Activated naive CD4-positive, alpha-beta T cell treated with anti-CD3 and anti-CD28 coated beads, Interleukin-2, amount 50 U/mL, for 72 hours (primary cell): ENCODE measurements around the gene GNG4. TPM values are rescaled to one million over a fixed set of nuclear protein-coding genes. Genes with fewer than 3 reads are reported as not detected.
A peak's percentile ranks its signal among the peaks of the same experiment; 100 is the strongest.
"Not testable (repeated sequence)": the region's sequence is repeated elsewhere in the genome, so short reads cannot be mapped to it uniquely, and the experiment has no call there.

Experiments used
- ATAC-seq, 2 donors: fragments of 150-1000 bp; cut with Tn5 transposase; 2 replicates each; pipeline ENCODE4 v1.10.0; 2021; ENCODE audit warnings: mild to moderate bottlenecking in 2 of 2, moderate library complexity in 2 of 2
- DNase-seq, 2 donors: peaks; one replicate each; pipeline ENCODE4 v3.0.0; 2021 to 2022; ENCODE audit warnings: low spot score in 2 of 2
- H3K27ac Mint-ChIP-seq, 2 donors: one replicate each; pipeline ENCODE4 v1.8.0; 2022; ENCODE audit warnings: mild to moderate bottlenecking in 2 of 2, mixed read lengths in 2 of 2
- H3K36me3 Mint-ChIP-seq, 2 donors: one replicate each; pipeline ENCODE4 v1.8.0; 2022; ENCODE audit warnings: mixed read lengths in 2 of 2
- H3K9me3 Mint-ChIP-seq, 2 donors: one replicate each; pipeline ENCODE4 v1.8.0; 2022; ENCODE audit warnings: mixed read lengths in 2 of 2
- total RNA-seq, 2 donors: library from RNA; stranded (reverse); gene quantifications; one replicate each; pipeline ENCODE4 v1.2.3, GENCODE V29; 2022

GNG4 gene
- total RNA-seq, 2 donors from 2014 or later, result 0.70 to 0.75 TPM

DNA sequence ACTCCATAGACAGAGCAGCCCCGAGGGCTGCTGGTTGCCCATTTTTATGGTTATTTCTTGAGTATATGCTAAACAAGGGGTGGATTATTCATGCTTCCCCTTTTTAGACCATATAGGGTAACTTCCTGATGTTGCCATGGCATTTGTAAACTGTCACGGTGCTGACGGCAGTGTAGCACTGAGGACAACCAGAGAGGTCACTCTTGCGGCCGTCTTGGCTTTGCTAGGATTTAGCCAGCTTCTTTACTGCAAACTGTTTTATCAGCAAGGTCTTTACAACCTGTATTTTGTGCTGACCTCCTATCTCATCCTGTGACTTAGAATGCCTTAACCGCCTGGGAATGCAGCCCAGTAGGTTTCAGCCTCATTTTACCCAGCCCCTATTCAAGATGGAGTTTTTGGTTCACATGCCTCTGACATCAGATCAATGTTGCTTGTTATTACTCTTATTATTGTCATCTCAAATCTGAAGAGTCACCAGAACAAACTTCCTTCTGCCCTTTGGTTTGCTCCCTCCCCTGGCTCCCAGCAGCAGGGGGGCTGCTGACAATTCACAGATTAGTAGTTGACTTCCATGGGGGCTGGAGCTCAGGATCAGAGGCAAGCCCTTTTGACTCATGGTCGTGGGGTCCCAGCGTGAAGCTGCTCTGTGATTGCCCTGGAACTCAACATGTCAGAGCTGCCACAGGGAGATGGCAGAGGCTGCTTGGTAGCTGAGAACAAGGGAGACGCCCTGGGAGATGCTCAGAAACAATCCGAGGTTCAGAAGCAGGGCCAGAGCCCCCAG is 103.0 kb downstream of the GNG4 start:
- not testable (repeated sequence) for H3K9me3 Mint-ChIP-seq, H3K27ac Mint-ChIP-seq, ATAC-seq, H3K36me3 Mint-ChIP-seq, DNase-seq

DNA sequence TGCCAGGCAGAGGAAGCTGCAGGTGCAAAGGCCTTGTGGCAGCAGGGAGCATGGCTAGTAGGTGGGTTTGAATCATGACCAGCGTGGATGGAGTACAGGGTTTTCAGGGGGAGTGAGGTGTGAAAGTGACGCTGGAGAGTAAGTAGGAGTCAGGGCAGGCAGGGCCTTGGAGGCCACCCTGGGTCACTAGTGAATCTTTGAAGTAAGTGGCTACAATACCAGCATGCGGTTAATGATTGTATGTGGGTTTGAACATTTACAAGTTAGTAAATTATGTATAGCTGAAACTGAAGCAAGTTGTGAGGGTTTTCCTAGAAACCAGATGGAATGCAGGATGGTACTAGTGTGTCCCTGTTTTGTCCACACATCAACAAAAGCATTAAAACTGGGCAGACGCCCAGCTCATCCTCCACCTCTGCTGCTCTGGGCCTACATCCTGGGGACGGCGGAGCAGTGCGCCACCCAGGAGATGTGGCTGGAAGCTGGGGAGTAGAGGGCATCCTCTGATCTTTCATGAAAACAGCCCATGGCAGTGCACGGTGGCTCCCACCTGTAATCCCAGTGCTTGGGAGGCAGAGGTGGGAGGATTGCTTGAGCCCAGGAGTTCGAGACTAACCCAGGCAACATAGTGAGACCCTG is 104.2 kb downstream of the GNG4 start:
- DNase-seq, result no peak
- Mint-ChIP-seq H3K36me3 (no peaks in the 10 kb centered on the region), H3K9me3 (no peaks in the 10 kb centered on the region), H3K27ac (no peak overlapping the region)
- no peak for ATAC-seq

DNA sequence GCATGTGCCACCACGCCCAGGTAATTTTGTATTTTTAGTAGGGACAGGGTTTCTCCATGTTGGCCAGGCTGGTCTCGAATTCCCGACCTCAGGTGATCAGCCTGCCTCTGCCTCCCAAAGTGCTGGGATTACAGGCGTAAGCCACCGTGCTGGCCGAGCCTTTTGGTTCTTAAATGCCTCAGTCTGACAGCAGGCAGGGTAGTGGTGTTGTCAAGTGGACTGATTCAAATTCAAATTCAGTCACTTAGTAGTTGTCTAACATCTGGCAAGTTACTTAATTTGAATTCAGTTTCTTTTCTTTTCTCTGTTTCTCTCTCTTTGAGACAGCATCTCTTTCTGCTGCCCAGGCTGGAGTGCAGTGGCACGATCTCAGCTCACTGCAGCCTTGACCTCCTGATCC is 106.7 kb downstream of the GNG4 start:
- H3K27ac Mint-ChIP-seq, H3K36me3 Mint-ChIP-seq, H3K9me3 Mint-ChIP-seq, DNase-seq, ATAC-seq: not testable (repeated sequence)

DNA sequence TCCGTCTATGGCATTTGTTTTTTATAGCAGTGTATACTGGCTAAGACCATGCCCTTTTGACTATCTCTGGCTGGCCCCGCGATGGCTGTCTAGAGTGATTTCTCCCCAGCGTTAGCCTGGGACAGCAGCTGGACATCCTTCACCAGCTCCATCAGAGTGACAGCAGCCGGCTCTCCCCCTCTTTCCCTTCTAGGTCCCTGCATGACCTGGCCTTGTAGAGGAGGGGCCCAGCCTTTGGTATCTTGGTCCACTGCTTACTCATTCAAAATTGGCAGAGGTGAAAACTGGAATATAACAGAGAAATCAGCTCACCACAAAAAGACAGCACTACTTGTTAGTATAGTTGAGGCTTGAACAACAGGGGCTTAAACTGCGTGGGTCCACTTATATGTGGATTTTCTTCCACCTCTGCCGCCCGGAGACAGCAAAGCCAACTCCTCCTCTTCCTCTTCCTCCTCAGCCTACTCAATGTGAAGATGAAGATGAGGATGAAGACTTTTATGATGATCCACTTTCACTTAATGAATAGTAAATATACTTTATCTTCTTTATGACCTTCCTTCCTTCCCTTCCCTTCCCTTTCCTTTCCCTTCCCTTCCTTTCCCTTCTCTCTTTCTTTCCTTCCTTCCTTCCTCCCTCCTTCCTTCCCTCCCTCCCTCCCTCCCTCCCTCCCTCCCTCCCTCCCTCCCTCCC is 116.0 kb downstream of the GNG4 start:
- no peak for ATAC-seq
- Mint-ChIP-seq H3K9me3 (no peaks in the 10 kb centered on the region), H3K36me3 (no peaks in the 10 kb centered on the region), H3K27ac (no peak overlapping the region)
- no peak for DNase-seq

DNA sequence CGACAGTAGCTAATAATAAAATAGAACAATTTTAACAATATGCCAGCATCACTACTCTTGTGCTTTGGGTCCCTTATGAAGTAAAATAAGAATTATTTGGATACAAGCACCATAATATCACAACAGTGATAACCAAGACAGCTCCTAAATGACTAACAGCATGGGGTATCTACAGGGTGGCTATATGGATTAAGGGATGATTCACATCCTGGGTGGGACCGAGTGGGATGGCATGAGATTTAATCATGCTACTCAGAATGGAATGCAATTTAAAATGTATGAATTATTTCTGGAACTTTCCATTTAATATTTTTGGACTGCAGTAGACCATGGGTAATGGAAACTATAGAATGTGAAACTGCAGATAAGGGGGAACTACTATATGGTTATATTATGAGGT is 117.2 kb downstream of the GNG4 start:
- ATAC-seq, result no peak
- DNase-seq, result no peak
- H3K36me3 Mint-ChIP-seq, result no peaks in the 10 kb centered on the region
- H3K9me3 Mint-ChIP-seq, result no peaks in the 10 kb centered on the region
- no peak overlapping the region for H3K27ac Mint-ChIP-seq

DNA sequence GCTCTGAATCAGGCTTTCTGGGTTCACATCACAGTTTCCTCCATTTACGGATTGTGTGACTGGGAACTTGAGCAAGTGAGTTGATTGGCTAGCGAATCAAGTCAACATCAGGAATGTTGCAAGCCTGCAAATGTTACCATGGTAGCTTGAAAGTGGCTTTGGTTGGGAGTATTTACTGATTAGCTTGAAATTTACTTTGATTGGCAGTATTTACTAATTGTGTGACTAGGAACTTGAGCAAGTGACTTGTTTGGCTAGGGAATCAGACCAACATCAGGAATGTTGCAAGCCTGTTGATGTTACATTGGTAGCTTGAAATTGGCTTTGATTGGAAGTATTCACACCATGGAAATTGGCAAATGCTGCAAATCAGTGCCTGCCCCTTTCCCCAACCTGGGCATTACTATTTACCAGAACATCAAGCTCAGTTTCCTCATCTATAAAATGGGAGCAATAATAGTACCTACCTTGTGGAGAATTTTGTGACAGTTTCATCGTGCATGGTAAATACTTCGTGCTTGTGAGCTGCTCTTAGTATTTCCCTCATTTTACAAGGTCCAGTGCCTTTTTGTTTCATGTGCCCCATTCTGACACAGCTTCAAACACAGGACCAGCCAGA is 122.3 kb downstream of the GNG4 start:
- Mint-ChIP-seq H3K9me3 (no peaks in the 10 kb centered on the region), H3K27ac (no peak overlapping the region), H3K36me3 (no peaks in the 10 kb centered on the region)
- ATAC-seq (no peak), DNase-seq (no peak)

DNA sequence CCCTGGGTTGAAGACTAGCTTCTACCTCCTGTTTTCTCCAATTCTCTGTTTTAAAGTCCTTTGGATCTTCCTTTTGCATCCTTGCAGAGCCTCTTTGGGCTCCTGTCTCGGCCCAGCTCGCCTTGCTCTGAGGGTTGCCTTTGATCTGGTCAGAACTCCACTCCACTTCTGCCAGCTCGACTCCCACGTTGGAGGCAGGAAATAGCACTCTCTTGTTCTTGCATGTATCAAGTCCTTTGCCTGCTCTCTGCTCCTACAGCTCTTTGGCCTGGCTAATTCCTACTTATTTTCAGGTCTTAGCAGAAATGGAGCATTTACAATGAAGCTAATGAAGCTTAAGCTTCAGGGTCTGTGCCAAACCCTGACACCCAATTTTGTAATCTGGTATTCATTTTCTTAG is 124.3 kb downstream of the GNG4 start:
- Mint-ChIP-seq H3K36me3 (no peaks in the 10 kb centered on the region), H3K9me3 (no peaks in the 10 kb centered on the region), H3K27ac (no peak overlapping the region)
- no peak for DNase-seq
- ATAC-seq, result no peak

DNA sequence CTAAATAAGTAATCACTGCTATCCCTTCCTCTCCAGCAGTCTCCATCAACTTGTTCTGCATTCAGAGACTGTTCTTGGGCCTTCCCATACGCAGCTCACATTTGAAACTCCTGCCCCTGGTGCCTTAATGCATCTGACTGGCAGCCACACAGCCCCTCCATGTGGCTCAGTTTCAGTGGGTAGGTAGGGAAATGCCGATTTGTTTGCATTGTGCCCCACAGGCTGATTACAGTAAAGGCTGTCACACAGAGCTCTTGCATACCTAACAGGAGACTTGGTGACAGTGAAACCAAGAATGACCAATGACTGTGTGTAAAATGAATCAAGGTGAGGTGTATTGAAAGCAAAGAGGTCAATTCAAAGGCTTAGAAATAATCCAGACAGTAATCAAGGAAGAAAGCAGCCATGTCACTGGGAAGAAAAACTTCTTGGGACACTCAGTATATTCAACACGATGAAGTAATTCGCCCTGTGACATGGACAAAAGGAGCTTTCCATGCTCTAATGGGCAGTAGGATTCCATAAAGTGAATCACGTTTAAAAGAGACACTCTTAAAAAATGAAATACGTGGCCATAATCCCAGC is 132.6 kb downstream of the GNG4 start:
- DNase-seq (no peak), ATAC-seq (peak; percentile 28 to 45)
- H3K9me3 Mint-ChIP-seq, result no peaks in the 10 kb centered on the region
- no peak overlapping the region for H3K27ac Mint-ChIP-seq
- no peaks in the 10 kb centered on the region for H3K36me3 Mint-ChIP-seq

DNA sequence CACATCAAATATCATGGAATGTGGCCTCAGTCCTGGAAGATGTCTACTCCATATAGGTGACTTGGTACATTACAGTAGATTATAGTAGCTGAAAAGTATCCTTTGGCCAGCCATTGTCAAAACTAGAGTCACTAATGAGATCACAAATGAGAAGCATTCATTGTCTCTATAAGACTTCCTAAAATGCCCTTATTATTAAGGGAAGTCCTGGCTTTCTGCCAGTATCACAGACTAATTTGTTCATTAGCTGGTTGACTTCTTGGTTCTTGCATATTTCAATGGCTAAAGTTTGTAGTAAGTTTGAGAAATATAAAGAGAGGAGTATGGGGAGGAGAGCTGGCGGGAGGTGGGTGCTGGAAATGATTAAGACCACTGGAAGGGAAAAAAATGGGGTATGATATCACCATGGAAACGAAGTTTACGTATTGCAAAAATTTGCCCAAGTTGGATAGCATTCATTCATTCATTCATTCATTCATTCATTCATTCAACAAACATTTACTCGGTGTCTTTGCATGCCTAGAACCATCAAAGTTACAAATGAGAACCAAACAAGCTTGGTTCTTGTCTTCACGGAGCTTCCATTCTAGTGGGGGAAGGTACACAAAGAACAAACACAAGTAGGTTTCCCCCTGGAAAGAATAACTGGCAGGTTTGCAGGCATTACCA is 133.6 kb downstream of the GNG4 start:
- H3K36me3 Mint-ChIP-seq, result no peaks in the 10 kb centered on the region
- ATAC-seq, result no peak
- no peak for DNase-seq
- H3K27ac Mint-ChIP-seq, result no peak overlapping the region
- no peaks in the 10 kb centered on the region for H3K9me3 Mint-ChIP-seq

DNA sequence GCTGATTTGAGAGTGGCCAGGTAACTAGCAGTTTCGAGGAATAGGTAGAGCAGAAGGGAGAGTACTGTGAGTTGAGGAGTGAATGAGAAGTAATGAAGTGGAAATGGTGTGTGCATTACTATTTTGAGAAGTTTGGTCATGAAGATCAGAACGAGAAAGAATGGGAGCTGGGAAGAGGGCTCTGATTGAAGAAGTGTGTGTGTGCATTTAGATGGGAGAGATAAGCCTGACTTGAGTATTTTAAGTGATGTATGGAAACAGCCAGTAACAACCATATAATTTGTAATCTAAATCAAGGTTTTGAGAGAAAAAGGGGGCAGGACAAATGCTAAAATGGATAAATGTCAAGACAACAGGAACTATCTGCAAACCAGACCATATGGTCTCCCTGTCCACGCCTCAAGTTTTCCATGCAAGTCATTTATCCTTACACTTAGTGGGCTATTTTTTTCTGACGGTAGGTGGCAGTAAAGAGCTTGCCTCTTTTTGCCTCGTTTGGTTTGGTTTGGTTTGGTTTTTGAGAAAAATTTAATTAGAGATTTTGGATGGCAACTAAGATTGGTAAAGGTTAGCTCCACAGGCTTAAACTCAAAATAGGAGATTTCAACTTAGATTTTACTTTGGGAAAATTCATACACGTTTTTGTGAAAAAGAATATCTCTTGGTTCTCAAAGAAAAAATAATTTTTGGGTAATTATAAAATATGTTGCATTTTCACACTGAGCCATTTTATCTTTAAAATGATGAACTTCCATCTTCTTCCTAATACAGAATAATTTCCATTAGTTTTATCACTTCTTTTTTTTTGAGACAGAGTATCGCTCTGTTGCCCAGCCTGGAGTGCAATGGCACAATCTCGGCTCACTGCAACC is 135.9 kb downstream of the GNG4 start:
- Mint-ChIP-seq H3K36me3 (no peaks in the 10 kb centered on the region), H3K27ac (no peak overlapping the region), H3K9me3 (no peaks in the 10 kb centered on the region)
- DNase-seq (peak in 1 of 2 donors; percentile 67), ATAC-seq (peak; percentile 58 to 80)

DNA sequence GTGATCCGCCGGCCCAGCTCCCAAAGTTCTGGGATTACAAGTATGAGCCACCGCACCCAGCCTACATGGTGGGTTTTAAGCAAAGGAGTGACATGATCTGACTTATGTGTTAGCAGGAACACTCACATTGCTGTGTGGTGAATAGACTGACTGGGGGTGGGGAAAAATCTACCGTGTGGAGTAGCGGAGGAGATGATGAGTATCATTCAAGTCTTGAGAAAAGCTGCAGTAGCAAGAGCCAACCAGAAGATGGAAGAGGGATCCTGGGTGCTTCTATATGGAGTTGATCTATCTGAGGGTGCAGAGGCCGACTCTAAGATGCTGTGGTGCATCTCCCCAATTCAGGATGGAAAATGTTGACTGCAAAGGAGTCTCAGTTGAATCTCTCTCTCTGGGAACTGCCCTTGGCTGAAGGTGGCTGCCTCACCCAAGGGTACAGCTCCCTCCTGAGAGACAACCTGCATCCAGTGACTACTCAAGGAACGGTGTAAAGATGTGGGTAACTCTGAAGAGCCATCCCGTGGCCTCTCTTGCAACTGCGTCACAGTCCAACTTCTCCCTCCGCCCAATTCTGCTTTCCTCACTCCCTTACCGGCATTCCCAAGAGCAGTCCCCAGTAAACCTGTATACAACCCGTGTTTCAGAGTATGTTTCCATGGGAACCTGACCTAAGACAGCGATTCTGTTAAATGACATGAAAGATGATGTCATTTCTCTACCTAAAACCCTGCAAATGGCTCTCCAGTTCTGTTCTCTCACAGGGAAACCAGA is 137.9 kb downstream of the GNG4 start:
- no peak for DNase-seq
- ATAC-seq, result peak in 1 of 2 donors; percentile 26
- no peaks in the 10 kb centered on the region for H3K9me3 Mint-ChIP-seq
- H3K36me3 Mint-ChIP-seq, result no peaks in the 10 kb centered on the region
- H3K27ac Mint-ChIP-seq, result no peak overlapping the region

DNA sequence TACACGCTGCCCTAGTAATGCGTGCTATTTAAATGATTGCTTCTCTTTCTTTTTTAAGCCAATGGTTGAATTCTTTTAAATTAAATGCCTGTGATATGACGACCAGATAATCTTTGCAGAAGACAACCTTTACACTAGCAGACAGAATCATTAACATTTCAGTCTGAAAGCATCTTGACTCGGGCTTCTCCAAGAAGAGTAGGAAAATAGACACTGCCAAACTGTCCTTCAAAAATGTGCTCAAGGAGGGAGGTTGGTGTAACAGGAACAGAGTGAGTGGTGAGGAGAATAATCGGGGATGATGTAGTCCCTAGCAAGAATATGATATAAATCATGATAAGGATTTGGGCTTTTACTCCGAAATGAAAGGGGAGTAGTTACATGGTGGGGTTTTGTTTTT is 138.8 kb downstream of the GNG4 start:
- no peak for DNase-seq
- Mint-ChIP-seq H3K36me3 (no peaks in the 10 kb centered on the region), H3K27ac (no peak overlapping the region), H3K9me3 (no peaks in the 10 kb centered on the region)
- no peak for ATAC-seq

DNA sequence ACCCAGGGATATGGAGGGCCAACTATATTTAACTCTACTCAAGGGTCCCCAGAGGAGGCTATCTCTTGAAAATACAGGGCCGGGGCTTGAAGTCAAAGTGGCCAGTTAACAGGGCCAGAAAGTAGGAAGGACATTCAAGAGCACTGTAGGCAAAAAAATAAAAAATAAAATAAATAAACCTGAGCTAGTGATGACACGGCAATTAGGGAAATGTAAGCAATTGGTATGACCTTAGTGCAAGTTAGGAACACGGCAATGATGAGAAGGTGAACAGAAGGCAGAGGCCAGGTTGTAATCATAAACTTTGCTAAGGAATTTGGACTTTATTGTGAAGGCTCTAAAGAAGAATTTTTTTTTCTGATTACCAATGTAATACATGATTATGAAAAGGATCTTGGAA is 142.0 kb downstream of the GNG4 start:
- no peak for ATAC-seq

DNA sequence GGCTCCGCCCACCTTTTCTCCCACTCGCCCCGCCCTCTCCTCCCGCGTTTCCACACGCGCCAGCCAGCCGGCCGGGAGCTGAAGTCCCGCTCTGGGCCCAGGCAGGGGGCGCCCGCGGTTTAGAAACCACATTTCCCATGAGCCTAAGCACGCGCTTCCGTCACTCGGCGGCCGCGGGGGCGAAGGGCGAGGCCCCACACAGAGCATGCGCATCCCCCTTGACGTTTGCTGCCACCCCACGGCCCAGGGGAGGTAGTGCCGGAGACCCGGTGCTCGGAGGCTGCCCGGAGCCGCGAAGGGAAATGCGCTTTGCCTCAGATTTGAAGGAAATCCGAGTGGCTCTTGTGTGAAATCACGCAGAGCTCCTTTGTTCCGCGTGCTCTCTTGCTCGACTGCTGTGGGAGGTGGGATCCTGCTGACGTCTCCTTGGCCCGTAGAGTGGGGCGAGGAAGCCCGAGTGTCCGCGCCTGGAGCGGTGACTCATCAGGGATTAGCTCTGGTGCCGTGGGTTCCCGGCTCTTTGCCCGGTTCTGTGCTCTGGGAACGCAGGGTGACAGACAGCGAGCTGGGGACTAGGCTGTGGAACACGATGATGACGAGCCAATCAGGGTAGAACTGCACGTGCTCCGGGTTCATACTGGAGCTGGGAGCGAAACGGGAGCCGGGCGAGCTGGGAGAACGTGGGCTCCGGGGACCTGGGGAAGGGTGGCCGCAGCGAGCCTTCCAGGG is 144.9 kb downstream of the GNG4 start:
- peak; percentile 98 to 99 for DNase-seq
- Mint-ChIP-seq H3K9me3 (no peaks in the 10 kb centered on the region), H3K36me3 (peaks cover 0 to 17% of the 10 kb centered on the region in 2 donors), H3K27ac (peak overlapping the region; percentile 98)
- ATAC-seq, result peak; percentile 84

More for the DNA sequence above, 142.0 kb downstream of the GNG4 start:
- no peak overlapping the region for H3K27ac Mint-ChIP-seq
- DNase-seq, result no peak
- H3K36me3 Mint-ChIP-seq, result peaks cover 0 to 14% of the 10 kb centered on the region in 2 donors
- H3K9me3 Mint-ChIP-seq, result no peaks in the 10 kb centered on the region
